GM12875 (cell line): ENCODE results near the gene ARHGEF40.

ENCODE experiments used
- H3K4me3 ChIP-seq: one replicate; pipeline ENCODE4 v1.5.1; 2011; ENCODE audit warnings: low read depth, low read length, control low read depth
- CTCF ChIP-seq: IDR thresholded peaks from 2 replicates; pipeline ENCODE4 v1.5.1; 2011; ENCODE audit warnings: low read depth, mild to moderate bottlenecking, control low read depth, inconsistent platforms, low read length, moderate library complexity, borderline replicate concordance; ENCODE audit not compliant: insufficient read depth

Gene ARHGEF40

GRCh38 chr14:21070083-21070609 is at the start of gene ARHGEF40:
TSS of gene ARHGEF40 (plus strand) at chr14:21070304. CDS start at chr14:21070397, 93 bp downstream.
- TF ChIP-seq CTCF = no peak
- peak within 1 kb of the TSS; percentile 27 for H3K4me3 ChIP-seq

- TF ChIP-seq CTCF = no peak
Observed at GRCh38 chr14:21020977-21021545, 49.0 kb upstream of the ARHGEF40 start.

GRCh38 chr14:21022686-21023085 is 47.4 kb upstream of the ARHGEF40 start:
- TF ChIP-seq CTCF = no peak
- no peak overlapping the region for H3K4me3 ChIP-seq

More at GRCh38 chr14:21020977-21021545, 49.0 kb upstream of the ARHGEF40 start:
- no peak overlapping the region for H3K4me3 ChIP-seq

- no peak overlapping the region for H3K4me3 ChIP-seq
- no peak for TF ChIP-seq CTCF
Observed at GRCh38 chr14:21023174-21023573, 46.9 kb upstream of the ARHGEF40 start.

- TF ChIP-seq CTCF = no peak
- H3K4me3 ChIP-seq = no peak overlapping the region
Observed at GRCh38 chr14:21023817-21024584, 46.1 kb upstream of the ARHGEF40 start.

GRCh38 chr14:21024585-21025370 is 45.3 kb upstream of the ARHGEF40 start, which contains the start of gene NDRG2:
TSS of gene NDRG2 (minus strand) at chr14:21025061. CDS start at chr14:21023315, 1,746 bp downstream.
- no peak within 1 kb of the TSS for H3K4me3 ChIP-seq
- TF ChIP-seq CTCF = no peak
